BE2C (cell line): ENCODE data around the gene AAK1.

Source experiments
- DNase-seq: peaks from one replicate; pipeline ENCODE4 v3.0.0-alpha.2; 2020
- H3K27me3 ChIP-seq: fragments of 250-450 bp; sonication (Bioruptor Pico); 2 replicates; pipeline ENCODE4 v1.5.1; 2020; ENCODE audit warnings: mild to moderate bottlenecking
- H3K36me3 ChIP-seq: fragments of 250-450 bp; sonication (Bioruptor Pico); 2 replicates; pipeline ENCODE4 v1.5.1; 2020; ENCODE audit warnings: mild to moderate bottlenecking
- H3K4me1 ChIP-seq: fragments of 250-450 bp; sonication (Bioruptor Pico); 2 replicates; pipeline ENCODE4 v1.5.1; 2020
- H3K4me3 ChIP-seq: 2 replicates; pipeline ENCODE4 v1.5.1; 2011; ENCODE audit warnings: low read depth, low read length
- H3K9me3 ChIP-seq: fragments of 250-450 bp; sonication (Bioruptor Pico); 2 replicates; pipeline ENCODE4 v1.5.1; 2020
- TF ChIP-seq, protein P1 (sequence below): IDR thresholded peaks from 2 replicates; pipeline ENCODE4 v1.5.1; 2012; ENCODE audit warnings: mild to moderate bottlenecking, low read depth, low read length

AAK1 gene

DNA sequence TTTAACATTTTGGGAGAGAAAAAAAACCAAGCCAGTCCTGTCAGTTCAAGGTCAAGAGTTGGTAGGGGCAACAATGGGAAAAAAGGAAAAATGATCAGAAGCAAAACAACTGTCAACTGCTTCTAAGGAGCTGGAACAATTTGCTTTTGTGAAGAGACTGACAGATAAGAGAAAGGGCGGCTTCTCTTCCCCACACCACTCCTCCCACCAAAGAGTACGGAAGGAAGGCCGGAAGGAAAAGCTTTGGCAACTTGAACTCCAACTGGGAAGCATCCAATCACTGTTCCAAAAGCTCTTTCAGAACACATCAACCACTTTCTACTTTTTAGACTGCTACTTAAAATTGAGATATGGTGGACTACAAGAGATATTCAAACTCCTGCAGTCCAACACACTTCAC, 148.5 kb downstream of the AAK1 start:
- DNase-seq: no peak
- Histone ChIP-seq H3K4me3 (no peak overlapping the region), H3K4me1 (peaks cover 7% of the 10 kb centered on the region; the same call in 1 of the 2 replicates), H3K27me3 (no peaks in the 10 kb centered on the region), H3K36me3 (no peaks in the 10 kb centered on the region), H3K9me3 (no peaks in the 10 kb centered on the region)
- TF ChIP-seq, protein P1, sequence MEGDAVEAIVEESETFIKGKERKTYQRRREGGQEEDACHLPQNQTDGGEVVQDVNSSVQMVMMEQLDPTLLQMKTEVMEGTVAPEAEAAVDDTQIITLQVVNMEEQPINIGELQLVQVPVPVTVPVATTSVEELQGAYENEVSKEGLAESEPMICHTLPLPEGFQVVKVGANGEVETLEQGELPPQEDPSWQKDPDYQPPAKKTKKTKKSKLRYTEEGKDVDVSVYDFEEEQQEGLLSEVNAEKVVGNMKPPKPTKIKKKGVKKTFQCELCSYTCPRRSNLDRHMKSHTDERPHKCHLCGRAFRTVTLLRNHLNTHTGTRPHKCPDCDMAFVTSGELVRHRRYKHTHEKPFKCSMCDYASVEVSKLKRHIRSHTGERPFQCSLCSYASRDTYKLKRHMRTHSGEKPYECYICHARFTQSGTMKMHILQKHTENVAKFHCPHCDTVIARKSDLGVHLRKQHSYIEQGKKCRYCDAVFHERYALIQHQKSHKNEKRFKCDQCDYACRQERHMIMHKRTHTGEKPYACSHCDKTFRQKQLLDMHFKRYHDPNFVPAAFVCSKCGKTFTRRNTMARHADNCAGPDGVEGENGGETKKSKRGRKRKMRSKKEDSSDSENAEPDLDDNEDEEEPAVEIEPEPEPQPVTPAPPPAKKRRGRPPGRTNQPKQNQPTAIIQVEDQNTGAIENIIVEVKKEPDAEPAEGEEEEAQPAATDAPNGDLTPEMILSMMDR: no peak

DNA sequence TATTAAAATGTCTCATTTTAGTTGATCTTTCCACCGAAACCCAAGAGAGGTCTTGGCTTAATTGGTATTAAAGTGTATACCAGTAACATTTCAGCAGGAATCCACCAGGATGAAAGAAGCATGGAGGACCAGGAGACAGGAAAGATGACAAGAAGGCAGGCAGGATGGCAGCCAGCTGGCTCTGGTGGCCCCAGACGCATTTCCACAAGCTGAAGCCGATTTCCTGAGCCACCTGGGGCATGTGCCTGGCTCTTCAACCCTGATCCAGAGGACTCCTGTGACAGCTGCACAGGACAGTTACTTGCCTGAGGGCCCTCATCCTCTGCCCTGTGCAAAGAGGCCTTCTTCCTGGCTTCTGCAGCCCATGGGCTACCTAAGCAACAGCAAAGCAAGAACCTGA, 149.4 kb downstream of the AAK1 start:
- no peak overlapping the region for H3K4me3 ChIP-seq
- no peaks in the 10 kb centered on the region for H3K36me3 ChIP-seq
- no peaks in the 10 kb centered on the region for H3K27me3 ChIP-seq
- TF ChIP-seq, protein P1: no peak
- no peaks in the 10 kb centered on the region for H3K9me3 ChIP-seq
- DNase-seq: peak; percentile 38
- H3K4me1 ChIP-seq: peaks cover 7% of the 10 kb centered on the region; the same call in 1 of the 2 replicates

DNA sequence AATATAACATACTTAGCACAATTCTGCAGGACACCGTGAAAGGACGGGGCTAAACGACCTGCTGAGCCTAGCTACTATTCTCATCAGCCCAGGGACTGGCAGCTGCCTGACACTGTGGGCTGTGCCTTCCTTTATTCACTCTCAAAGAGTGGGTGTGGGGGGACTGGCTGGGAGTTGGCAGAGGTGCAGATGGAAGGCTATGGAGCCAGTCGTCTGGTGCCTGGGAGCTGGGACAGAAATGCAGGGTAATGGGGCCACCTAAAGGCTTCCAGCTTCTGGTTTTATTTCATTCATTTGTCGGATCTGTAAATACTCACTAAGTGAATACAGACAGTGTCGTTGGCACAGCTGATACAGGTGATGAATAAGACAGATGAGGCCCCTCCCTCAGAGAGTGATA, 150.3 kb downstream of the AAK1 start:
- no peaks in the 10 kb centered on the region for H3K9me3 ChIP-seq
- DNase-seq: peak; percentile 54
- no peak overlapping the region for H3K4me3 ChIP-seq
- H3K4me1 ChIP-seq: peaks cover 7% of the 10 kb centered on the region; the same call in 1 of the 2 replicates
- no peaks in the 10 kb centered on the region for H3K27me3 ChIP-seq
- TF ChIP-seq, protein P1: peak; percentile 22; the same call in 1 of the 2 replicates
- no peaks in the 10 kb centered on the region for H3K36me3 ChIP-seq

DNA sequence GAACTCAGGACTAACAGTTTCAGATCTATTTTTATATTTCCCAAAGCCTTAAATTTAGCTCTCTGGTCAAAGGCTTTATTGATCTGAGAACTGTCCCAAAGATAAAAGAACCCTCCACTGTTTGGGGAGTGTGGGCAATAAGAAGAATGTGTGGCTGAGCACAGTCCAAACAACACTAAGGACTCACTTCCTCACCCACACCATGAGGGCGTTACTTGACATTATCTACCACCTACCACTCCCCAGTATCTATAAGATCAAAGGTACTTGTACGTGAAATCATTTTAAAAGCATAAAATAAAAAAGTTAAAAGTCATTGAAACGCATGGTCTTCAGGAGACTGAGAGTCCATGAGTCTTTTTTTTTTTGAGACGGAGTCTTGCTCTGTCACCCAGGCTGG, 151.7 kb downstream of the AAK1 start:
- Histone ChIP-seq H3K9me3 (no peaks in the 10 kb centered on the region), H3K36me3 (no peaks in the 10 kb centered on the region), H3K4me3 (no peak overlapping the region), H3K4me1 (peaks cover 7% of the 10 kb centered on the region; the same call in 1 of the 2 replicates), H3K27me3 (no peaks in the 10 kb centered on the region)
- no peak for DNase-seq
- TF ChIP-seq, protein P1: no peak

DNA sequence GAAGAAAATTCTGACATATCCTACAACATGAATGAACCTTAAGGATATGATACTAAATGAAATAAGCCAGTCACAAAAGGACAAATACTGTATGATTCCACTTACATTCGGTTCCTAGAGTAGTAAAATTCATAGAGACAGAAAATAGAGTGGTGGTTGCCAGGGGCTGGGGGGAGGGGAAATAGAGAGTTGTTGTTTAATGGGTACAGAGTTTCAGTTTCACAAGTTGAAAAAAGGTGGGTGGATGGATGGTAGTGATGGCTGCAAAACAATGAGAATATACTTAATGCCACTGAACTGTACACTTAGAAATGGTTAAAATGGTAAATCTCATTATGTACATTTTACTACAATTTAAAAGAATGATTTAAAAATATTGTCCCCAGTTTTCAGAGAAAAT, 153.1 kb downstream of the AAK1 start:
- Histone ChIP-seq H3K27me3 (no peaks in the 10 kb centered on the region), H3K4me3 (no peak overlapping the region), H3K9me3 (no peaks in the 10 kb centered on the region), H3K4me1 (peaks cover 7% of the 10 kb centered on the region; the same call in 1 of the 2 replicates), H3K36me3 (no peaks in the 10 kb centered on the region)
- DNase-seq: no peak
- TF ChIP-seq, protein P1: no peak

DNA sequence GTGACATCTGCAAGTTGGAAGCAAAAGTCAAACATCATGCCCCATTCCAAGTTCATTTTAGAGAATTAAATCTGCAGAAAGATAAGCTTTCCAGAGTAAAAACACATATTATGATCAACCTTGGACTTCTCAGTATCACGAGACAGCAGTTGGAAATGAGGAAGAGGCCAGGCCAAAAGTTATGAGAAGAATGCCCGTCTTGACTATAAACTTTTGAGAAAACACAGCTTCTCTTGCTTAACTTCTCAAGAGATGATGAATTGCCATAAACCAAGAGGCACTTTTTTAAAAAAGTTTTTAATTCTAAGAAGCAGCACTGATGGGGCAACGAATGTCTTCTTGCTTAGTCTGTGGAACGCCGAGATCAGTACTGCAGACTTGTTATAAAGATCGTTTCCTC, 153.7 kb downstream of the AAK1 start:
- Histone ChIP-seq H3K9me3 (no peaks in the 10 kb centered on the region), H3K4me1 (peaks cover 7% of the 10 kb centered on the region; the same call in 1 of the 2 replicates), H3K4me3 (no peak overlapping the region), H3K27me3 (no peaks in the 10 kb centered on the region), H3K36me3 (no peaks in the 10 kb centered on the region)
- no peak for DNase-seq
- TF ChIP-seq, protein P1: no peak
